ENCODE measurements around the gene PTGES3. TPM values are rescaled to one million over a fixed set of nuclear protein-coding genes. Genes with fewer than 3 reads are reported as not detected.

Gene PTGES3
- total and polyA plus RNA-seq, 2 experiments from 2014 or later, result 334 to 442 TPM

GRCh38 chr12:56677680-56678079, 10.4 kb downstream of the PTGES3 start (continued):
- TF ChIP-seq EZH2 (IDR thresholded peaks at IDR 0.05; ENCODE audit: low read depth, unreplicated experiment) (no peak), REST (IDR thresholded peaks at IDR 0.05; ENCODE audit: unreplicated experiment) (no peak), NANOG (IDR thresholded peaks at IDR 0.05; ENCODE audit: borderline replicate concordance) (no peak), ZNF331 (CRISPR knock-in tag; IDR thresholded peaks at IDR 0.05; ENCODE audit: low read depth) (no peak), JUNB (IDR thresholded peaks at IDR 0.05; ENCODE audit: unreplicated experiment) (no peak), POLR2AphosphoS5 (IDR thresholded peaks at IDR 0.05; ENCODE audit: low read depth) (no peak)

GRCh38 chr12:56676851-56677580, 11.1 kb downstream of the PTGES3 start:
- H3K4me1 ChIP-seq (ENCODE audit: insufficient read depth), result no peaks in the 10 kb centered on the region; the same call in none of the 2 replicates
- no peak overlapping the region for H2AFZ ChIP-seq
- no peaks in the 10 kb centered on the region for H3K27me3 ChIP-seq (ENCODE audit: insufficient read depth)
- H3K79me2 ChIP-seq (replicated peaks; ENCODE audit: insufficient read depth), result peaks cover 100% of the 10 kb centered on the region
- H4K20me1 ChIP-seq (replicated peaks; ENCODE audit: insufficient read depth), result peaks cover 76% of the 10 kb centered on the region
- H3K4me3 ChIP-seq, result no peak overlapping the region
- peaks cover 7% of the 10 kb centered on the region for H3K27me3 Mint-ChIP-seq (ENCODE audit: insufficient read depth, low read depth, poor library complexity)
- peaks cover 9% of the 10 kb centered on the region; the same call in 1 of the 2 replicates for H3F3A ChIP-seq (replicated peaks; ENCODE audit: low read depth)
- DNase-seq (ENCODE audit: low spot score) (no peak), ATAC-seq (no peak)
- H3K9me3 Mint-ChIP-seq, result no peaks in the 10 kb centered on the region
- no peaks in the 10 kb centered on the region for H3K9me2 ChIP-seq (ENCODE audit: insufficient read depth)
- peaks cover 8% of the 10 kb centered on the region for H3K4me1 Mint-ChIP-seq
- H3K27ac Mint-ChIP-seq, result no peak overlapping the region
- H3K4me3 Mint-ChIP-seq, result no peak overlapping the region
- H3K36me3 ChIP-seq (ENCODE audit: insufficient read depth), result peaks cover 20% of the 10 kb centered on the region
- H3K27ac ChIP-seq (ENCODE audit: low read depth), result no peak overlapping the region
- peaks cover 64% of the 10 kb centered on the region for H3K36me3 Mint-ChIP-seq (ENCODE audit: low read depth)
- no peak overlapping the region for H3K4me2 ChIP-seq
- no peak for TF ChIP-seq POLR2AphosphoS5 (IDR thresholded peaks at IDR 0.05; ENCODE audit: low read depth)
- no peak for TF ChIP-seq CTCF (conservative IDR thresholded peaks at IDR 0.05; ENCODE audit: low read depth in 2 of 2)
- no peak for TF ChIP-seq CREB1 (CRISPR knock-in tag; IDR thresholded peaks at IDR 0.05; ENCODE audit: low read depth)
- no peak for TF ChIP-seq REST (IDR thresholded peaks at IDR 0.05; ENCODE audit: unreplicated experiment)
- no peak for TF ChIP-seq EZH2 (IDR thresholded peaks at IDR 0.05; ENCODE audit: low read depth, unreplicated experiment)
- no peak for TF ChIP-seq EZH2phosphoT487 (IDR thresholded peaks at IDR 0.05; ENCODE audit: unreplicated experiment)

Measured in GM23338 (cell line).